ENCODE data around the gene TMIGD1. TPM values are rescaled to one million over a fixed set of nuclear protein-coding genes. Genes with fewer than 3 reads are reported as not detected.

Gene TMIGD1
- total and polyA plus RNA-seq, 2 experiments from 2014 or later: 2.5 to 3.2 TPM

DNA sequence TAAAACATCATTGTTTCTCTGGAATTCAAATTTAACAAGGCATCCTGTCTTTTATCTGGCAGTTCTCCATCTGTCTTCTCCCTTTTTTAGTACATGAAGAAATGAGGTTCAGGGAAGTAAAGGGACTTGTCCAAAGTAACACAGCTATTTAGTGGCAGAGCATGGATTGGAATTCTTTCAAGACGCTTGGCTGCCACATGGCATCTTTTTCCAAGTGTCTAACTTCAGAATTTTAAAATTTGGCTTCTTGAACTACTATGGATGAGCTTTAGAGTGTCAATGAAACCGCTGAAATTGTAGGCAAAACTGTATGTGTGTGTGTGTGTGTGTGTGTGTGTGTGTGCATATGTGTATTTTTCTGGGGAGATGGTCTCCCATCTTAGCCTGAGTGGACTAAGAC lies 5.2 kb upstream of the TMIGD1 start:
- H3K27me3 ChIP-seq: no peaks in the 10 kb centered on the region
- no peaks in the 10 kb centered on the region for H3K9me2 ChIP-seq (replicated peaks; ENCODE audit: insufficient read depth)
- no peak overlapping the region for H3K27ac ChIP-seq
- no peak for TF ChIP-seq CTCF (IDR thresholded peaks at IDR 0.05; ENCODE audit: poor library complexity)
- no peak for TF ChIP-seq EZH2 (IDR thresholded peaks at IDR 0.05; ENCODE audit: borderline replicate concordance)
- no peak for TF ChIP-seq EZH2phosphoT487 (IDR thresholded peaks at IDR 0.05; ENCODE audit: low read depth, severe bottlenecking, unreplicated experiment)
- no peak overlapping the region for H3K4me2 ChIP-seq
- 89% methylated on average over 2 of the region's 2 CpGs for WGBS (ENCODE audit: low lambda C conversion rate, missing lambda C conversion rate)
- H3K79me2 ChIP-seq: no peaks in the 10 kb centered on the region
- no peaks in the 10 kb centered on the region for H3K9me3 ChIP-seq (ENCODE audit: low read depth)
- H2AFZ ChIP-seq: no peak overlapping the region
- H4K20me1 ChIP-seq (ENCODE audit: insufficient read depth, poor library complexity, severe bottlenecking): no peaks in the 10 kb centered on the region
- no peak for DNase-seq (ENCODE audit: low spot score)
- no peaks in the 10 kb centered on the region for H3K36me3 ChIP-seq (replicated peaks; ENCODE audit: insufficient read depth, low read depth)
- no peak overlapping the region for H3K4me3 ChIP-seq
- H3K4me1 ChIP-seq (ENCODE audit: insufficient read depth): peaks cover 22% of the 10 kb centered on the region

DNA sequence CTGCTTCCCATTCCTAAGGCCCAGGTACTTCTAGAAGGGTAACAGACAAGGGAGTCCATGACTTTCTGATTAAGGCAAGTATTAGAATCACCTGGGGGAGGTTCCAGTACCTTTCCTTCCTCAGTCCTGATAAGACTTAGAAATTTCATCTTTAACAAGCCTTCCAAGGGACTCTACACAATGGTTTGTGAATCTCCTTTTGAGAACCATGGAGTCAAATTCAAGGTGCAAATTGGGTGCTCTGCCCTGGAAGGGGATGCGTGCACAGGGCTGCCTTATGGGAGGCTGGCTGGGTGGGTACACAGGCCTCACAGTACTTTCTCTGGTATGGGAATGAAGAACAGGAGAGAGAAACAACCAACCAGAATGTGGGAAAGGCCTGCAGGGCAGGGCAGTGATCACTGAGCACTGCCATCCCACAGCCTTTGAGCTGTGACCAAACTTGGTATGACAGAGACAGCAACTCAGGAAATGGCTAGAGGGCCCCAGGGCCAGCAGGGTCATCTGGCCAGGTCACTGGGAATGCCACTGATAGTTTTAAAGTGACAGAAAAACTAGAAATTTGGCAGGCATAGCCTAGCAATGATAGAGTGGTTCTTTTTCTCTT lies 3.6 kb upstream of the TMIGD1 start:
- Histone ChIP-seq H3K36me3 (replicated peaks; ENCODE audit: insufficient read depth, low read depth) (no peaks in the 10 kb centered on the region), H3K9me3 (ENCODE audit: low read depth) (no peaks in the 10 kb centered on the region), H3K4me1 (ENCODE audit: insufficient read depth) (peaks cover 20% of the 10 kb centered on the region), H3K79me2 (no peaks in the 10 kb centered on the region), H3K9me2 (replicated peaks; ENCODE audit: insufficient read depth) (no peaks in the 10 kb centered on the region), H4K20me1 (ENCODE audit: insufficient read depth, poor library complexity, severe bottlenecking) (no peaks in the 10 kb centered on the region), H3K27me3 (no peaks in the 10 kb centered on the region), H3K27ac (peak overlapping the region; percentile 67), H3K4me2 (no peak overlapping the region), H2AFZ (no peak overlapping the region), H3K4me3 (no peak overlapping the region)
- WGBS (ENCODE audit: low lambda C conversion rate, missing lambda C conversion rate): 96% methylated on average over 1 of the region's 1 CpG
- TF ChIP-seq EZH2 (IDR thresholded peaks at IDR 0.05; ENCODE audit: borderline replicate concordance): no peak
- no peak for TF ChIP-seq CTCF (IDR thresholded peaks at IDR 0.05; ENCODE audit: poor library complexity)
- no peak for TF ChIP-seq EZH2phosphoT487 (IDR thresholded peaks at IDR 0.05; ENCODE audit: low read depth, severe bottlenecking, unreplicated experiment)
- DNase-seq (ENCODE audit: low spot score): no peak

DNA sequence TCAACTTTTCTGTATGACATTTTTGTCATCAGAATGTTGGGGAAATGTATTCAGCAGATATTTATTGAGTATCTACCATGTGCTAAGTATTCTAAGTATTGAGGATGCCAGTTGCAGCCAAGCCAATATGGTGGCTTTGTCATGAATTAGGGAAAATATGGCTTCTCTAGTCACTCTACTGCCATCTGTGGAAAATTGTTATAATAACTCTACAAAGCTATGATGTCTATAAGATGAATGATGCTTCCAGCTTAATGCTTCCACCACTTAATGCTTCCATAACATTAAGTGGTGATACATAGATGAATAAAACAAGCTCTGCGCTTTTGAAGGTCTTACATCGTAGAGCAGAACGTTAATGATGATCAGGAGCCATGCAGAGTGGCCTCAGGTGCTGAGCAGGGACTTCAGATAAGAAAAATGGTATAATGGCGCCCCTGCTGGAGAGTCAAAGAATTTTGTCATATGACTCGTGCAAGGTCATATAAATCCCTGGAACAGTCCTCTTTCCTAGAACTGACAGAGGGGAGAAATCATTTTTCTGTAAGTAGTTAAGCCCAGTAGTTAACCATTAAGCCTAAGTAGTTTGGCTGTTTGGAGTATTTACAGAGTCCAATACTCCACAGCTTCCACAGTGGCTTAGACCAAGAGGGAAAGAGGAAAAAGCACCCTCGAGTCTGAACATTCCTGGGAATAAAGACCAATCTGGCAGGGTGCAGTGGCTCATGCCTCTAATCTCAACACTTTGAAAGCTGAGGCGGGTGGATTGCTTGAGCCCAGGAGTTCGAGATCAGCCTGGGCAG lies 2.7 kb upstream of the TMIGD1 start:
- Histone ChIP-seq H3K9me2 (replicated peaks; ENCODE audit: insufficient read depth) (no peaks in the 10 kb centered on the region), H2AFZ (no peak overlapping the region), H3K27me3 (no peaks in the 10 kb centered on the region), H4K20me1 (ENCODE audit: insufficient read depth, poor library complexity, severe bottlenecking) (no peaks in the 10 kb centered on the region), H3K9me3 (ENCODE audit: low read depth) (no peaks in the 10 kb centered on the region), H3K4me1 (ENCODE audit: insufficient read depth) (peaks cover 22% of the 10 kb centered on the region), H3K4me2 (no peak overlapping the region), H3K4me3 (no peak overlapping the region), H3K79me2 (no peaks in the 10 kb centered on the region), H3K27ac (peak overlapping the region; percentile 67), H3K36me3 (replicated peaks; ENCODE audit: insufficient read depth, low read depth) (no peaks in the 10 kb centered on the region)
- WGBS (ENCODE audit: low lambda C conversion rate, missing lambda C conversion rate): 50% methylated on average over 8 of the region's 8 CpGs
- peak; percentile 82 for DNase-seq (ENCODE audit: low spot score)
- TF ChIP-seq CTCF (IDR thresholded peaks at IDR 0.05; ENCODE audit: poor library complexity): peak; percentile 59
- TF ChIP-seq EZH2phosphoT487 (IDR thresholded peaks at IDR 0.05; ENCODE audit: low read depth, severe bottlenecking, unreplicated experiment): no peak

Measured in hepatocyte (in vitro differentiated cells).